ENCODE data around the gene GHR. TPM values are rescaled to one million over a fixed set of nuclear protein-coding genes. Genes with fewer than 3 reads are reported as not detected.

The GHR gene
- total RNA-seq, 1 donor from 2014 or later = 5.4 TPM

GRCh38 chr5:42600441-42600840 lies 177.2 kb downstream of the GHR start:
- no peak for DNase-seq (ENCODE audit: low spot score)
- Mint-ChIP-seq H3K27me3 (ENCODE audit: low read depth) (no peaks in the 10 kb centered on the region), H3K27ac (ENCODE audit: unreplicated experiment) (no peak overlapping the region), H3K4me3 (ENCODE audit: unreplicated experiment) (no peak overlapping the region), H3K36me3 (ENCODE audit: low read depth) (no peaks in the 10 kb centered on the region), H3K9me3 (ENCODE audit: low read depth) (no peaks in the 10 kb centered on the region), H3K4me1 (ENCODE audit: low read depth) (peaks cover 10% of the 10 kb centered on the region)
- no peak for TF ChIP-seq CTCF (IDR thresholded peaks at IDR 0.05)

- Mint-ChIP-seq H3K4me3 (ENCODE audit: unreplicated experiment) (no peak overlapping the region), H3K27ac (ENCODE audit: unreplicated experiment) (no peak overlapping the region), H3K36me3 (ENCODE audit: low read depth) (no peaks in the 10 kb centered on the region), H3K27me3 (ENCODE audit: low read depth) (peaks cover 2% of the 10 kb centered on the region), H3K4me1 (ENCODE audit: low read depth) (no peaks in the 10 kb centered on the region), H3K9me3 (ENCODE audit: low read depth) (no peaks in the 10 kb centered on the region)
- no peak for TF ChIP-seq CTCF (IDR thresholded peaks at IDR 0.05)
- no peak for DNase-seq (ENCODE audit: low spot score)
Measured at GRCh38 chr5:42604171-42604711, 181.0 kb downstream of the GHR start.

- Mint-ChIP-seq H3K9me3 (ENCODE audit: low read depth) (no peaks in the 10 kb centered on the region), H3K27me3 (ENCODE audit: low read depth) (peaks cover 2% of the 10 kb centered on the region), H3K36me3 (ENCODE audit: low read depth) (peaks cover 2% of the 10 kb centered on the region), H3K4me1 (ENCODE audit: low read depth) (no peaks in the 10 kb centered on the region), H3K27ac (ENCODE audit: unreplicated experiment) (no peak overlapping the region), H3K4me3 (ENCODE audit: unreplicated experiment) (no peak overlapping the region)
- DNase-seq (ENCODE audit: low spot score) = no peak
- no peak for TF ChIP-seq CTCF (IDR thresholded peaks at IDR 0.05)
Measured at GRCh38 chr5:42605490-42605889, 182.3 kb downstream of the GHR start.

- no peak for DNase-seq (ENCODE audit: low spot score)
- Mint-ChIP-seq H3K27me3 (ENCODE audit: low read depth) (peaks cover 2% of the 10 kb centered on the region), H3K4me3 (ENCODE audit: unreplicated experiment) (no peak overlapping the region), H3K36me3 (ENCODE audit: low read depth) (peaks cover 2% of the 10 kb centered on the region), H3K4me1 (ENCODE audit: low read depth) (no peaks in the 10 kb centered on the region), H3K9me3 (ENCODE audit: low read depth) (no peaks in the 10 kb centered on the region), H3K27ac (ENCODE audit: unreplicated experiment) (no peak overlapping the region)
- no peak for TF ChIP-seq CTCF (IDR thresholded peaks at IDR 0.05)
Measured at GRCh38 chr5:42606464-42606869, 183.2 kb downstream of the GHR start.

- Mint-ChIP-seq H3K27ac (ENCODE audit: unreplicated experiment) (no peak overlapping the region), H3K4me1 (ENCODE audit: low read depth) (peaks cover 10% of the 10 kb centered on the region), H3K9me3 (ENCODE audit: low read depth) (no peaks in the 10 kb centered on the region), H3K36me3 (ENCODE audit: low read depth) (peaks cover 2% of the 10 kb centered on the region), H3K27me3 (ENCODE audit: low read depth) (peaks cover 2% of the 10 kb centered on the region), H3K4me3 (ENCODE audit: unreplicated experiment) (no peak overlapping the region)
- no peak for DNase-seq (ENCODE audit: low spot score)
- TF ChIP-seq CTCF (IDR thresholded peaks at IDR 0.05) = no peak
Measured at GRCh38 chr5:42611437-42611836, 188.2 kb downstream of the GHR start.
